H9 (cell line): ENCODE measurements around the gene LARGE1. TPM values are rescaled to one million over a fixed set of nuclear protein-coding genes. Genes with fewer than 3 reads are reported as not detected.

ENCODE experiments used
- DNase-seq: peaks from one replicate; pipeline ENCODE4 v3.0.0-alpha.2; 2017
- H2AFZ ChIP-seq: one replicate; pipeline ENCODE4 v1.6.1; 2013; ENCODE audit warnings: mild to moderate bottlenecking, low read length, control low read depth, moderate library complexity
- H2AK5ac ChIP-seq: 2 replicates; pipeline ENCODE4 v1.6.1; 2013; ENCODE audit warnings: low read length, control low read depth, mixed read lengths; ENCODE audit not compliant: insufficient read length
- H2BK120ac ChIP-seq: one replicate; pipeline ENCODE4 v1.6.1; 2013; ENCODE audit warnings: low read depth, mild to moderate bottlenecking, low read length, control low read depth, inconsistent platforms; ENCODE audit not compliant: poor library complexity, severe bottlenecking
- H2BK12ac ChIP-seq: 2 replicates; pipeline ENCODE4 v1.6.1; 2013; ENCODE audit warnings: low read length, control low read depth, mixed read lengths, low read depth; ENCODE audit not compliant: insufficient read length
- H2BK15ac ChIP-seq: 2 replicates; pipeline ENCODE4 v1.6.1; 2013; ENCODE audit warnings: low read depth, low read length, control low read depth
- H2BK20ac ChIP-seq: one replicate; pipeline ENCODE4 v1.6.1; 2013; ENCODE audit warnings: low read depth, mild to moderate bottlenecking, low read length, control low read depth, inconsistent platforms; ENCODE audit not compliant: poor library complexity, severe bottlenecking
- H2BK5ac ChIP-seq: 2 replicates; pipeline ENCODE4 v1.6.1; 2013; ENCODE audit warnings: low read length, control low read depth, mixed read lengths; ENCODE audit not compliant: insufficient read length
- H3K14ac ChIP-seq: 2 replicates; pipeline ENCODE4 v1.6.1; 2013; ENCODE audit warnings: low read length, control low read depth; ENCODE audit not compliant: insufficient read depth
- H3K18ac ChIP-seq: 2 replicates; pipeline ENCODE4 v1.6.1; 2013; ENCODE audit warnings: low read depth, mild to moderate bottlenecking, mixed read lengths, low read length, control low read depth; ENCODE audit not compliant: insufficient read length
- H3K23ac ChIP-seq: 2 replicates; pipeline ENCODE4 v1.6.1; 2013; ENCODE audit warnings: low read length, control low read depth, mixed read lengths, low read depth; ENCODE audit not compliant: insufficient read length
- H3K23me2 ChIP-seq: 2 replicates; pipeline ENCODE4 v1.6.1; 2013; ENCODE audit warnings: low read depth, mild to moderate bottlenecking, mixed read lengths, low read length, control low read depth; ENCODE audit not compliant: insufficient read length, poor library complexity, severe bottlenecking
- H3K27ac ChIP-seq: 2 replicates; pipeline ENCODE4 v1.5.1; 2013; ENCODE audit warnings: low read length, control low read depth, mixed read lengths, low read depth; ENCODE audit not compliant: insufficient read length
- H3K27me3 ChIP-seq: 2 replicates; pipeline ENCODE4 v1.6.1; 2013; ENCODE audit warnings: low read length, control low read depth, inconsistent platforms; ENCODE audit not compliant: insufficient read depth
- H3K4ac ChIP-seq: 2 replicates; pipeline ENCODE4 v1.6.1; 2013; ENCODE audit warnings: low read depth, mild to moderate bottlenecking, control low read depth, inconsistent platforms, low read length, moderate library complexity
- H3K4me1 ChIP-seq: 2 replicates; pipeline ENCODE4 v1.6.1; 2013; ENCODE audit warnings: low read length, control low read depth, inconsistent platforms; ENCODE audit not compliant: insufficient read depth
- H3K4me2 ChIP-seq: 2 replicates; pipeline ENCODE4 v1.6.1; 2013; ENCODE audit warnings: low read length, control low read depth, mixed read lengths; ENCODE audit not compliant: insufficient read length, insufficient read depth
- H3K56ac ChIP-seq: 2 replicates; pipeline ENCODE4 v1.6.1; 2013; ENCODE audit warnings: low read depth, mild to moderate bottlenecking, mixed read lengths, low read length, control low read depth; ENCODE audit not compliant: insufficient read length
- H3K79me1 ChIP-seq: 2 replicates; pipeline ENCODE4 v1.6.1; 2013; ENCODE audit warnings: low read depth, mild to moderate bottlenecking, moderate library complexity, low read length, control low read depth, inconsistent platforms; ENCODE audit not compliant: insufficient read depth, poor library complexity, severe bottlenecking
- H3K79me2 ChIP-seq: 2 replicates; pipeline ENCODE4 v1.6.1; 2013; ENCODE audit warnings: low read length, control low read depth, inconsistent platforms; ENCODE audit not compliant: insufficient read depth
- H3K9ac ChIP-seq: 2 replicates; pipeline ENCODE4 v1.6.1; 2013; ENCODE audit warnings: low read length, control low read depth, mixed read lengths; ENCODE audit not compliant: insufficient read length; ENCODE audit errors: extremely low read depth
- H3K9me3 ChIP-seq: one replicate; pipeline ENCODE4 v1.6.1; 2013; ENCODE audit warnings: low read depth, low read length, inconsistent platforms; ENCODE audit not compliant: control insufficient read depth
- H3T11ph ChIP-seq: one replicate; pipeline ENCODE4 v1.6.1; 2013; ENCODE audit warnings: mild to moderate bottlenecking, low read length, control low read depth, inconsistent platforms
- H4K20me1 ChIP-seq: one replicate; pipeline ENCODE4 v1.6.1; 2013; ENCODE audit not compliant: control insufficient read depth, insufficient read length, insufficient read depth
- H4K5ac ChIP-seq: 2 replicates; pipeline ENCODE4 v1.6.1; 2013; ENCODE audit warnings: low read depth, mild to moderate bottlenecking, mixed read lengths, low read length, control low read depth; ENCODE audit not compliant: insufficient read length
- H4K8ac ChIP-seq: replicated peaks from 2 replicates; pipeline ENCODE4 v1.6.1; 2013; ENCODE audit warnings: low read length, control low read depth, mixed read lengths, low read depth; ENCODE audit not compliant: insufficient read length
- H4K91ac ChIP-seq: 2 replicates; pipeline ENCODE4 v1.6.1; 2013; ENCODE audit warnings: low read depth, mild to moderate bottlenecking, moderate library complexity, mixed read lengths, low read length, control low read depth; ENCODE audit not compliant: insufficient read length
- H3K27ac Mint-ChIP-seq, 3 experiments: 2 replicates in 2 of 3; 3 replicates in 1 of 3; pipeline ENCODE4 v1.8.0; 2020 to 2021; ENCODE audit warnings: mixed read lengths in 3 of 3, mild to moderate bottlenecking in 1 of 3, moderate library complexity in 1 of 3
- H3K27me3 Mint-ChIP-seq: 2 replicates; pipeline ENCODE4 v1.8.0; 2021; ENCODE audit warnings: low read depth, mild to moderate bottlenecking, moderate library complexity, mixed read lengths
- H3K36me3 Mint-ChIP-seq, 3 experiments: 2 replicates in 2 of 3; 3 replicates in 1 of 3; pipeline ENCODE4 v1.8.0; 2020 to 2021; ENCODE audit warnings: low read depth in 3 of 3, mixed read lengths in 3 of 3; ENCODE audit not compliant: insufficient read depth in 1 of 3
- H3K4me1 Mint-ChIP-seq, 2 experiments: 2 replicates each; pipeline ENCODE4 v1.8.0; 2020; ENCODE audit warnings: mixed read lengths in 2 of 2
- H3K4me3 Mint-ChIP-seq, 2 experiments: 2 replicates in 1 of 2; 3 replicates in 1 of 2; pipeline ENCODE4 v1.8.0; 2020 to 2021; ENCODE audit warnings: mild to moderate bottlenecking in 2 of 2, mixed read lengths in 2 of 2, moderate library complexity in 1 of 2
- H3K9me3 Mint-ChIP-seq, 2 experiments: 2 replicates in 1 of 2; 3 replicates in 1 of 2; pipeline ENCODE4 v1.8.0; 2020; ENCODE audit warnings: mild to moderate bottlenecking in 2 of 2, mixed read lengths in 2 of 2, moderate library complexity in 1 of 2
- WGBS: extraction: QIAGEN DNeasy Blood & Tissue Kit; methylation state at CpG from one replicate; pipeline ENCODE4 v1.1.7; 2013; ENCODE audit warnings: missing lambda C conversion rate, low lambda C conversion rate, mixed read lengths; ENCODE audit not compliant: insufficient read length; ENCODE audit errors: extremely low coverage; 5-methylcytosine and 5-hydroxymethylcytosine counted together
- total RNA-seq: library from RNA; stranded (reverse); gene quantifications from 2 replicates; pipeline ENCODE4 v1.2.1, GENCODE V29; 2021
- TF ChIP-seq, protein P1 (sequence below): fragments of 200-600 bp; sonication (generic); conservative IDR thresholded peaks from 3 replicates; pipeline ENCODE4 v1.8.0; 2021; ENCODE audit warnings: antibody characterized with exemption, mild to moderate bottlenecking

The LARGE1 gene
- total RNA-seq, 1 experiment from 2014 or later, result 43.5 TPM

DNA sequence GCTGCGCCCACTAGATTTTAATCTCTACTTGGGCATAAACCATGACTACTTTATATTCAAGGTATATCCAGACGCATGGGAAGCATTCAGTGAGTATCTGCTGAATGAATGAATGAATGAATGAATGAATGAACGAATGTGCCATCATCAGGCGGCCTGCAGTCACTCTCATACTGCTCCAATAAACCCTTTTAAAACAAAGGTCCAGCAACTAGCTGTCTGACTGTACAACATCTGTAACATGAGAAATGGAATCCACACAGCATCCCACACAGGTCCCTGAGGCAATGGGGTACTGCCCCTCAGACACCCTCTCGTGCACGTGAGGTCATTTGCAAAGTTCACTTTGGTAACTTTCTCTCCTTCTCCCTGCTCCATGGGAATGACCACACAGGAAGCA lies 147.5 kb downstream of the LARGE1 start:
- Histone ChIP-seq H3K23me2 (no peaks in the 10 kb centered on the region), H3K56ac (no peak overlapping the region), H4K8ac (no peak overlapping the region), H2BK20ac (no peak overlapping the region), H3T11ph (no peak overlapping the region), H4K20me1 (no peaks in the 10 kb centered on the region), H3K14ac (no peak overlapping the region), H2BK12ac (no peak overlapping the region), H3K4me2 (no peak overlapping the region), H2BK120ac (no peak overlapping the region), H2BK5ac (no peak overlapping the region), H3K23ac (no peak overlapping the region), H2AK5ac (no peak overlapping the region), H3K79me1 (peaks cover 18% of the 10 kb centered on the region), H2BK15ac (no peak overlapping the region), H4K5ac (no peak overlapping the region), H4K91ac (no peak overlapping the region), H3K9ac (no peak overlapping the region), H3K27me3 (no peaks in the 10 kb centered on the region), H3K27ac (no peak overlapping the region), H3K79me2 (peaks cover 34% of the 10 kb centered on the region; the same call in 1 of the 2 replicates), H3K9me3 (no peaks in the 10 kb centered on the region), H2AFZ (no peak overlapping the region), H3K18ac (no peak overlapping the region), H3K4ac (no peak overlapping the region), H3K4me1 (peaks cover 13% of the 10 kb centered on the region; the same call in 1 of the 2 replicates)
- Mint-ChIP-seq H3K27me3 (no peaks in the 10 kb centered on the region), H3K9me3 (no peaks in the 10 kb centered on the region), H3K4me1 (peaks cover 28 to 35% of the 10 kb centered on the region in 2 experiments), H3K36me3 (no peaks in the 10 kb centered on the region), H3K4me3 (no peak overlapping the region), H3K27ac (no peak overlapping the region)
- no peak for DNase-seq
- TF ChIP-seq, protein P1, sequence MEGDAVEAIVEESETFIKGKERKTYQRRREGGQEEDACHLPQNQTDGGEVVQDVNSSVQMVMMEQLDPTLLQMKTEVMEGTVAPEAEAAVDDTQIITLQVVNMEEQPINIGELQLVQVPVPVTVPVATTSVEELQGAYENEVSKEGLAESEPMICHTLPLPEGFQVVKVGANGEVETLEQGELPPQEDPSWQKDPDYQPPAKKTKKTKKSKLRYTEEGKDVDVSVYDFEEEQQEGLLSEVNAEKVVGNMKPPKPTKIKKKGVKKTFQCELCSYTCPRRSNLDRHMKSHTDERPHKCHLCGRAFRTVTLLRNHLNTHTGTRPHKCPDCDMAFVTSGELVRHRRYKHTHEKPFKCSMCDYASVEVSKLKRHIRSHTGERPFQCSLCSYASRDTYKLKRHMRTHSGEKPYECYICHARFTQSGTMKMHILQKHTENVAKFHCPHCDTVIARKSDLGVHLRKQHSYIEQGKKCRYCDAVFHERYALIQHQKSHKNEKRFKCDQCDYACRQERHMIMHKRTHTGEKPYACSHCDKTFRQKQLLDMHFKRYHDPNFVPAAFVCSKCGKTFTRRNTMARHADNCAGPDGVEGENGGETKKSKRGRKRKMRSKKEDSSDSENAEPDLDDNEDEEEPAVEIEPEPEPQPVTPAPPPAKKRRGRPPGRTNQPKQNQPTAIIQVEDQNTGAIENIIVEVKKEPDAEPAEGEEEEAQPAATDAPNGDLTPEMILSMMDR, result no peak
- no CpG with 5 or more reads among the region's 6 CpGs for WGBS
